ENCODE results near the gene EPM2A.

EPM2A gene

GRCh38 chr6:145735356-145736165 is at the start of gene EPM2A:
EPM2A (minus strand) TSS chr6:145735520; CDS start chr6:145735498, 22 bp downstream.
- TF ChIP-seq CTCF (IDR thresholded peaks at IDR 0.05) = no peak

- TF ChIP-seq CTCF (IDR thresholded peaks at IDR 0.05) = no peak
Observed at GRCh38 chr6:145784683-145785082, 49.4 kb upstream of the EPM2A start.

- no peak for TF ChIP-seq CTCF (IDR thresholded peaks at IDR 0.05)
Observed at GRCh38 chr6:145783796-145784195, 48.5 kb upstream of the EPM2A start.

GRCh38 chr6:145772846-145773245 is 37.5 kb upstream of the EPM2A start:
- TF ChIP-seq CTCF (IDR thresholded peaks at IDR 0.05) = no peak

- TF ChIP-seq CTCF (IDR thresholded peaks at IDR 0.05) = no peak
Observed at GRCh38 chr6:145765449-145765848, 30.1 kb upstream of the EPM2A start.

- no peak for TF ChIP-seq CTCF (IDR thresholded peaks at IDR 0.05)
Observed at GRCh38 chr6:145763742-145764141, 28.4 kb upstream of the EPM2A start.

- no peak for TF ChIP-seq CTCF (IDR thresholded peaks at IDR 0.05)
Observed at GRCh38 chr6:145761584-145761983, 26.3 kb upstream of the EPM2A start.
